Esophagus (tissue), 2 donors: ENCODE results near the gene PELI2. TPM values are rescaled to one million over a fixed set of nuclear protein-coding genes. Genes with fewer than 3 reads are reported as not detected.

Experiments used
- H3K27ac ChIP-seq, 2 donors: one replicate each; pipeline ENCODE4 v1.5.1; 2013; ENCODE audit warnings: low read depth in 2 of 2, mild to moderate bottlenecking in 2 of 2, inconsistent platforms in 1 of 2, low read length in 1 of 2, moderate library complexity in 1 of 2
- H3K27me3 ChIP-seq, 2 donors: one replicate each; pipeline ENCODE4 v1.6.1; 2013; ENCODE audit warnings: low read length in 2 of 2, control low read depth in 1 of 2, mild to moderate bottlenecking in 1 of 2; ENCODE audit not compliant: insufficient read depth in 2 of 2, control insufficient read depth in 1 of 2
- H3K36me3 ChIP-seq, 2 donors: one replicate each; pipeline ENCODE4 v1.6.1; 2013; ENCODE audit warnings: low read length in 1 of 2; ENCODE audit not compliant: control insufficient read depth in 2 of 2, insufficient read depth in 2 of 2
- H3K4me1 ChIP-seq, 2 donors: one replicate each; pipeline ENCODE4 v1.6.1; 2013; ENCODE audit warnings: low read length in 1 of 2; ENCODE audit not compliant: control insufficient read depth in 2 of 2, insufficient read depth in 2 of 2
- H3K4me3 ChIP-seq, 2 donors: one replicate each; pipeline ENCODE4 v1.5.1; 2013; ENCODE audit warnings: low read length in 2 of 2, mild to moderate bottlenecking in 2 of 2, low read depth in 1 of 2, moderate library complexity in 1 of 2
- H3K9me3 ChIP-seq, 2 donors: one replicate each; pipeline ENCODE4 v1.6.1; 2013; ENCODE audit warnings: mild to moderate bottlenecking in 2 of 2, low read depth in 1 of 2, low read length in 1 of 2, moderate library complexity in 1 of 2; ENCODE audit not compliant: control insufficient read depth in 2 of 2, insufficient read depth in 1 of 2
- WGBS, 2 donors: extraction: QIAGEN DNeasy Blood & Tissue Kit; methylation state at CpG; one replicate each; pipeline ENCODE4 v1.1.7; 2013; 5-methylcytosine and 5-hydroxymethylcytosine counted together
- polyA plus RNA-seq, 2 donors: library from polyadenylated mRNA; stranded (reverse); fragments of 200-250 nt; gene quantifications; one replicate each; pipeline ENCODE4 v1.2.3, GENCODE V29; 2013
- donor health status: healthy with polysubstance abuse.
- donor health status: Bipolar disorder and iron deficiency.

Gene PELI2
- polyA plus RNA-seq, 2 donors: 0.86 to 1.4 TPM

- no peaks in the 10 kb centered on the region for H3K4me1 ChIP-seq
- no peaks in the 10 kb centered on the region for H3K9me3 ChIP-seq
- no peak overlapping the region for H3K27ac ChIP-seq
- H3K27me3 ChIP-seq: no peaks in the 10 kb centered on the region
- H3K36me3 ChIP-seq: no peaks in the 10 kb centered on the region
- no peak overlapping the region for H3K4me3 ChIP-seq
- WGBS, 2 donors: 63 to 64% methylated on average over 2 of the region's 2 CpGs
Observed at GRCh38 chr14:56175773-56176172, 57.6 kb downstream of the PELI2 start.

- Histone ChIP-seq H3K4me1 (no peaks in the 10 kb centered on the region), H3K9me3 (no peaks in the 10 kb centered on the region), H3K4me3 (no peak overlapping the region), H3K27me3 (no peaks in the 10 kb centered on the region), H3K27ac (no peak overlapping the region), H3K36me3 (no peaks in the 10 kb centered on the region)
- 91 to 96% methylated on average over 3 of the region's 3 CpGs for WGBS, 2 donors
Observed at GRCh38 chr14:56176530-56176929, 58.3 kb downstream of the PELI2 start.

GRCh38 chr14:56177036-56177435 lies 58.8 kb downstream of the PELI2 start:
- Histone ChIP-seq H3K9me3 (no peaks in the 10 kb centered on the region), H3K27me3 (no peaks in the 10 kb centered on the region), H3K36me3 (no peaks in the 10 kb centered on the region), H3K4me1 (no peaks in the 10 kb centered on the region), H3K27ac (no peak overlapping the region), H3K4me3 (no peak overlapping the region)
- 76 to 90% methylated on average over 2 of the region's 2 CpGs for WGBS, 2 donors

DNA sequence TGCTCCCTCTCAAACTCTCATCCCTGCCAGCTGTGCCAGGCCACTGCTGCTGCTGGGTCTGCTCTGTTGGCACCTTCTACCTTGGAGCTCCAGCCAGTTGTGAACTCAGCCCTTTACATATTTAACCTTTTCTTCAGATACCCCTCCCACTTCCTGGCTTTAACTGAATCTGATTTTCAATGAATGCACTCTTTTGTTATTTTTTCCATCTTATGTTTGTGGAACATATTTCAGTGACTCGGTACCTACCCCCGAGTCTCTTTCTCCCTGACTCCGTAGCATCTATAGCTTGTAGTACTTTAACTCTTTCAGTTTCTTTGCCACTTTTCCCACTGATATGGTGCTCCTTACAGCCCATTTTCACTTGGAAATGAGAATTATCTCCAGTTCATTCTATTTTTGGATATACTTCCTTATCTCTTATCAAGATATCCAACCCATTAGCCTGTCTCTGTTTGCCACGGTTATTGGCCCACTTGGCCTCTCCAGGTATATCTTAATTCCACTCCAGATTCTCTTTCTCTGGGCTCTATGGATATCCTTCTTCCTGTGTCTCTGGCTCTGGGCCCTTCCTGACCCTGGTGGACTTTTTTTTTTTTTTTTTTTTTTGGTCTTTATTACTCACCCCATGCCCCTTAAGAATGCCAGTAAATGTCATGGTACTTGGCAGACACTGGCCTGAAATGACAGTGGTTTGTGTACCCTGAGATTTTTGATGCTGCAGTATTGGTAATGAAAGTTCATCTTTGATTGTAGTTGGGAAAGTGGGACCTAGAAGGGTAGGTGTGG lies 62.7 kb downstream of the PELI2 start:
- Histone ChIP-seq H3K9me3 (no peaks in the 10 kb centered on the region), H3K27me3 (no peaks in the 10 kb centered on the region), H3K27ac (no peak overlapping the region), H3K4me3 (no peak overlapping the region), H3K36me3 (no peaks in the 10 kb centered on the region), H3K4me1 (no peaks in the 10 kb centered on the region)
- WGBS, 2 donors: 65 to 83% methylated on average over 4 of the region's 4 CpGs

DNA sequence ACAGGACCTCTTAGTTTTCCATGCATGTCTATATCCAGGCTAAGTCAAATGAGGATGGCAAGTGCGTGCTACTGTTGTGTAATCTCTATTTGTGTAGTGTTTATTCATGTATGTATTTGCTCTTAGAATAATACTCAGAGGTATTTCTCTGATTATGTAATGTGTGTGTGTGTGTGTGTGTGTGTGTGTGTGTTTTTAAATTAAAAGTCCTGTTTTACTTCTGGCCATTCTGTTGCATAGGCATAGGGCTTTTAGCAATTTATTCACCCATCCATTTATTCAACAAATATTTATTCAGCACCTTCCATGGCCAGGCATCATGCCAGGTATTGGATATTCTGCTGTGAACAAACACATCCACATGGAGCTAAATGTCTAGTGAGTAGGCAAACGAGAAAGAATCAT lies 63.5 kb downstream of the PELI2 start:
- 64 to 71% methylated on average over 2 of the region's 2 CpGs for WGBS, 2 donors
- H3K27ac ChIP-seq: no peak overlapping the region
- no peaks in the 10 kb centered on the region for H3K9me3 ChIP-seq
- no peaks in the 10 kb centered on the region for H3K36me3 ChIP-seq
- no peaks in the 10 kb centered on the region for H3K4me1 ChIP-seq
- H3K27me3 ChIP-seq: no peaks in the 10 kb centered on the region
- H3K4me3 ChIP-seq: no peak overlapping the region

- H3K27me3 ChIP-seq: no peaks in the 10 kb centered on the region
- no peak overlapping the region for H3K4me3 ChIP-seq
- no peaks in the 10 kb centered on the region for H3K9me3 ChIP-seq
- H3K4me1 ChIP-seq: no peaks in the 10 kb centered on the region
- H3K36me3 ChIP-seq: no peaks in the 10 kb centered on the region
- H3K27ac ChIP-seq: no peak overlapping the region
- 76 to 77% methylated on average over 4 of the region's 4 CpGs for WGBS, 2 donors
Observed at GRCh38 chr14:56182410-56182809, 64.2 kb downstream of the PELI2 start.

DNA sequence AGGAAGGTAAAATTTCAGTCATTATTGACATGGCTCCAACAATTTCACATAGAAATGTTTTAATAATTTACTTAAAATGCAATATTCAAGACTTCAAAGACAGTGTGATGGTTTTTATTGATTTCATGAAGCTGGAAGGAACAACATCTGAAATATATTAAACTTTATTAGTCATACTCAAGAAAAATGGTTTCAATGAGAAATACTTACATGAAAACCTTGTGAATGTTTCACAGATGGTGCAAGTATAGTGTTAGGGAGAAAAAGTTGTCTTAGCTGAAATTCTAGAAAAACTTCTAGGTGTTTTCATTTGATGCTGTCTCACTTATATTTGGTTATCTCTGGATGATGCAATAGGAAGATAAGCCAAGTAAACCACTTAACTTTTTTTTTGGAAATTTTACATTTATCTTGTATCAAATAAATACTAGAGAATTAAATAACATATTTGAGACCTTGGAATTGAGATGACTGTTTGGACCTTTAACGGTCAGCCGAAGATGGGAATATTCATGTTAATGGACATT lies 65.5 kb downstream of the PELI2 start:
- Histone ChIP-seq H3K27ac (no peak overlapping the region), H3K4me1 (no peaks in the 10 kb centered on the region), H3K36me3 (no peaks in the 10 kb centered on the region), H3K27me3 (no peaks in the 10 kb centered on the region), H3K9me3 (no peaks in the 10 kb centered on the region), H3K4me3 (no peak overlapping the region)
- 84 to 92% methylated on average over 2 of the region's 2 CpGs for WGBS, 2 donors

DNA sequence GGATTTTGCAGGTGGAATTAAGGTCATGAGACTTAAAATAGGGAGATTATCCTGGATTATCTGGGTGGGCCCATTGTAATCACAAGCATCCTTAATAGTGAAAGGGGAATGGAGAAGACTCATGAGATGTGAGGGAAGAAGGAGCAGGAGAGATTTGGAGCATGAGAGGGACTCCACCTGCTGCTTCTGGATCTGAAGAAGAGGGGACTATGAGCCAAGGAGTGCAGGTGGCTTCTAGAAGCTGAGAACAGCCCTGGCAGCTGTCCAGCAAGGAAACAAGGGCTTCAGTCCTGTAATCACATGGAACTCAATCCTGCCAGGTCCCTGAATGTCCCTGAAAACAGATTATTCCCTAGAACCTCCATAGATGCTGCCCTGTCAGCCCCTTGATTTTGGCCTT lies 67.8 kb downstream of the PELI2 start:
- Histone ChIP-seq H3K27ac (no peak overlapping the region), H3K4me3 (no peak overlapping the region), H3K27me3 (no peaks in the 10 kb centered on the region), H3K9me3 (no peaks in the 10 kb centered on the region), H3K4me1 (no peaks in the 10 kb centered on the region), H3K36me3 (no peaks in the 10 kb centered on the region)

DNA sequence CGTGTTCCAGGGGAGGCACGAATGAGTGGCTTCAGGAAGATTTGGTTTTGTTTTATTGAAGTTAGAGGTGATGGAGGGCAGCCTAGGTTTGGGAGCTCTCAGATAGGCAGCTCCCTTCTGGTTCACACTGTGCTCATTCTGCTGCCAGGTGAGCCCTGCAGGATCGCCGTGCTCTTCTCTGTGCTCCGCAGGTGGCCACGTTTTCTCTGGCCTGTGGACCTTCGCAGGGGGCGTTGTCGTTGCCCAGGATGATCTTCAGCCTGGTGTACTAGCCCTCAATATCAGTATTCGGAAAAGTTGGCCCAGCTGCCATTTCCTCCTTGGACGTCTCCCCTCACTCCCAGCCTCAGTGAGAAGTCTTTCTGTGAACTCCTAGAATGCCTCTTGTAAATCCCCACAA lies 69.5 kb downstream of the PELI2 start:
- H3K9me3 ChIP-seq: no peaks in the 10 kb centered on the region
- H3K36me3 ChIP-seq: no peaks in the 10 kb centered on the region
- 95 to 96% methylated on average over 11 of the region's 11 CpGs for WGBS, 2 donors
- no peaks in the 10 kb centered on the region for H3K4me1 ChIP-seq
- H3K27ac ChIP-seq: no peak overlapping the region
- no peaks in the 10 kb centered on the region for H3K27me3 ChIP-seq
- no peak overlapping the region for H3K4me3 ChIP-seq

DNA sequence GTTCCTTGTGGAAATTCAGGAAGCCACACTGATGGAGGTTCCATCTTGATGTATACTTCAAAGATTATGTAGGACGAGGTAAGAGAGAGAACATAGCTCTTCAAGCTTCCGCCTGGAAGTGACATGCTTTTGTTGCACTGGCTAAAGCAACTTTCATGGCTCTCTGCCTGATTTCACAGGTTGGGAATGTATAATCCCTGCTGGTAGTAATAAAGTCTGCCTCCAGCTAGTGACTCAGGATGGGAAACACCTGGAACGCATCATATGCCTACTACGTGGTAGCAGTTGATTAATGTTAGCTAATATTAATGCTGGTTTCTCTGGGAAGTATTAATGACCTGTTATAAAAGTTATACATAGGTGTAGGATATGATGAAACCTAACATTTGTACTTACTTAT lies 71.1 kb downstream of the PELI2 start:
- WGBS, 2 donors: 35 to 36% methylated on average over 4 of the region's 4 CpGs
- H3K27me3 ChIP-seq: no peaks in the 10 kb centered on the region
- no peak overlapping the region for H3K27ac ChIP-seq
- no peaks in the 10 kb centered on the region for H3K36me3 ChIP-seq
- H3K4me3 ChIP-seq: no peak overlapping the region
- H3K4me1 ChIP-seq: no peaks in the 10 kb centered on the region
- no peaks in the 10 kb centered on the region for H3K9me3 ChIP-seq
